G401 (cell line): ENCODE results near the gene DDX54. TPM values are rescaled to one million over a fixed set of nuclear protein-coding genes. Genes with fewer than 3 reads are reported as not detected.
"Not testable (repeated sequence)": the region's sequence is repeated elsewhere in the genome, so short reads cannot be mapped to it uniquely, and the experiment has no call there.

ENCODE experiments used
- DNase-seq: peaks from one replicate; pipeline ENCODE4 v3.0.0-alpha.2; 2015; ENCODE audit warnings: low spot score
- in situ Hi-C: cut with HindIII; loops from 2 replicates; pipeline ENCODE4 v1.10.0; 2016; ENCODE audit warnings: low sequenced_read_pairs, mixed read lengths
- total RNA-seq: library from RNA; depleted of rRNA; stranded (reverse); fragments of >200 nt; shearing (Covaris generic); gene quantifications from 2 replicates; pipeline ENCODE4 v1.2.3, GENCODE V29; 2014

DDX54 gene
- total RNA-seq, 1 experiment from 2014 or later = 130 TPM

- DNase-seq = peak; percentile 100
- in situ Hi-C loops = no loop called here
Measured at GRCh38 chr12:113221181-113221996, 36.1 kb upstream of the DDX54 start, which contains the start of gene TPCN1. Gene TPCN1 (plus strand): TSS chr12:113221464. CDS start chr12:113226853, 5,389 bp downstream.

GRCh38 chr12:113220593-113221180 lies 35.4 kb upstream of the DDX54 start:
- DNase-seq = no peak
- in situ Hi-C loops = no loop called here

DNA sequence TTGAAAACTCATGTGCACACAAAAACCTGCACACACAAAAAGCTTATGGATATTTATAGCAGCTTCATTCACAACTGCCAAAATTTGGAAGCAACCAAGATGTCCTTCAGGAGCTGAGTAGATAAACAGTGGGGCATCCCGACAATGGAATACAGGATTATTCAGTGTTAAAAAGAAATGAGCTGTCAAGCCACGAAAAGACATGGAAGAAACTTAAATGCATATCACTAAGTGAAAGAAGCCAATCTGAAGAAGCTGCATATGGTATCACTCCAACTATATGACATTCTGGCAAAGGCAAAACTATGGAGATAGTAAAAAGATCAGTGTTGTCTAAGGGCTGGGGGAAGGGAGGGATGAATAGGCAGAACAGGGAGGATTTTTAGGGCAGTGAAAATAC lies 30.7 kb upstream of the DDX54 start:
- DNase-seq = no peak
- in situ Hi-C loops = no loop called here

GRCh38 chr12:113214895-113215400 lies 29.7 kb upstream of the DDX54 start:
- in situ Hi-C loops = no loop called here
- no peak for DNase-seq

DNA sequence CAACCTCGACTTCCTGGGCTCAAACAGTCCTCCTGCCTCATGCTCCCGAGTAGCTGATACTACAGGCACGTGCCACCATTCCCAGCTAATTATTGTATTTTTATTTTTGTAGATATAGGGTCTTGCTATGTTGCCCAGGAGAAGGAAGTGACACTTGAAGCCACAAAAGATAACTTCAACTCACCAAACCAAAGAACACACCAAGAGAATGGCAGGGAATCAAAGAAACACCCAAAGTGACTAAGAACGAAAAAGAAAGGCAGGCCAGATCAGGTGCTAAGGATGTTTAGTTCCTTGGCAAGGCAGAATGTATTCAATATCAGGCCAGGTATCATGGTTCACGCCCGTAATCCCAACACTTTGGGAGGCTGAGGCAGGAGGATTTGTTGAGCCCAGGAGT lies 25.9 kb upstream of the DDX54 start:
- DNase-seq = no peak
- in situ Hi-C loops = no loop called here

GRCh38 chr12:113208041-113208934 lies 23.0 kb upstream of the DDX54 start:
- in situ Hi-C loops = no loop called here
- no peak for DNase-seq

GRCh38 chr12:113207613-113208040 lies 22.3 kb upstream of the DDX54 start:
- DNase-seq = no peak
- in situ Hi-C loops = no loop called here

GRCh38 chr12:113206802-113207201 lies 21.5 kb upstream of the DDX54 start:
- DNase-seq, in situ Hi-C loops: not testable (repeated sequence)

DNA sequence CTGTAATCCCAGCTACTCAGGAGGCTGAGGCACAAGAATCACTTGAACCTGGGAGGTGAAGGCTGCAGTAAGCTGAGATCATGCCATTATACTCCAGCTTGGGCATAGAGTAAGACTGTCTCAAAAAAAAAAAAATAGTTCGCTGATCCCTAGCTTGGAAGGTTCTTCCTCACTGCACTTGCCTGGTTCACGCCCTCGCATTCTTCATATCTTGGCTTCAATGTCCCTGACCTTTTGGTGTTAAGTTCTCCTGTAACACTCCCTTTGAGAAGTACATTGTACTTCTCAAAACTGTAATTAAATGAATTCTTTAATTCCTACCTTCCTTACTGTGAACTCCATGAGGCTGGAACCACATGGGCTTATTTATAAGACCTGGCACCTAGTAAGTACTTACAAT lies 19.5 kb upstream of the DDX54 start:
- in situ Hi-C loops = no loop called here
- DNase-seq = no peak

GRCh38 chr12:113203852-113204760 lies 18.8 kb upstream of the DDX54 start:
- no peak for DNase-seq
- in situ Hi-C loops = no loop called here

DNA sequence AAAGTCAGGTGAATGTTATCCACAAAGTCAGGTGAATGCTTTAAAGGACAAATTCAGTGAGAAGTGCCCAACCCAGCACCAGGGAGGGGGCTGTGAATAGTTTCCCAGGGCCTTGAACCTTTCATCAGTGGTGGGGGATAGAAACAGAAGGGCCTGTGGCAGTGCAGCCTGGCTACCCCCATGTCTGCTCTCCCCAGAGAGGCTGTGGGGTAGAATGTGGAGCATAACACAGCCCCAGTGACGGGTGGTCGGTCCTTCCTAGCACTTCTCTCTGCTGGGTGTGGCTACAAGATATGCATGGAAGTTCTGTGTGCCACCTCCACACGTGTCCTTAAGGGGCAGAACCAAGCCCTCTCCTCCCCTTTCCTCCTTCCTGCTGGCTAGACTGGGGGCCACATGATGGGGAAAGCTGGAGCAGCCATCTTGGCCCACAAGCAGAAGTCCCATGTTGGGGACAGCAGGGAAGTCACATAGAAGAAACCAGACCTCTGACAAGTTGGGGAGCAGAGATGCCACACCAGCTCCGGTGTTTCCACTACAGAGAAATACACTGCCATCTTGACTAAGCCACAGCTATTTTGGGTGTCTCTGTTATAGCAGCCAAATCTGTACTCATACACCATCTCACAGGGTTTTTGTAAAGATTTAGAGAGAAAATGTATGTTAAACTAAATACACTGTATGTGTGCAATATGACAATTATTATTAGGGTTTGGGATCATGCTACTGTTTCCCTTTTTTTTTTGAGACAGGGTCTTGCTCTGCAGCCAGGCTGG lies 17.2 kb upstream of the DDX54 start:
- in situ Hi-C loops = no loop called here
- no peak for DNase-seq

- DNase-seq = no peak
- in situ Hi-C loops = no loop called here
Measured at GRCh38 chr12:113201187-113202177, 16.2 kb upstream of the DDX54 start.

DNA sequence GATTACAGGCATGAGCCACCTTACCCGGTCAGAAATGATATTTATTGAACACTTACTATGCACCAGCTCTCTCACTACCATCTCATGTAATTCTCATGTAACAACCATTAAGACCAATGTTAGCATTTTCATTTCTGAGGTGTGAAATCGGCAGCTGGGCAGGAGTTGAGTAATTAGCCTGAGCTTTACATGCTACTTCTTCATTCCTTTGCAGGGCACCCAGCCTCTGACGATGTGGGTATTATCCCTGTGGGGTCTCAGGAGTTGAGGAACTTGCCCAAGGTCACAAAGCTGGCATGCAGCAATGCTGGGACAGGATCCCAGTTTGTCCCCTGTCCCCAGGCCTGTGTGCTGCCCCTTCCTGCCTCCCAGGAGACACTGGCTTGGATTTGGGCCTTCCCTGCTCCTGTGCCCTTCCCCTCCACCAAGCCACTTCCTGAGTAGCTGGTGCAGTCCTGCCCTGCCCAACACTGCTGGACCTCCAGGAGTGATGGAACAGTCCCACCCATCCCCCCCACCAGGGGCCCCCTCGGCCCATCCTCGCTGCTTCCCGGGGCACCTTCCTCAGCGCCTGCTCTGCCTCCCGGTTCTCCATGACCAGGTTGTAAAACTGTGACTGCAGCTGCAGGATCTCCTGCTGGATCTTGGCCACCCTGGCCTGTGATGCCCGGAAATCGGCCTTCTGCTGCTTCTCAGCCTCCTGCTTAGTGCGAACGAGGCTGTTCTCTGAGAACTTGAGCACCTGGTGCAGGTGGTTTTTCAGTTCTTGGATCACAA lies 14.9 kb upstream of the DDX54 start:
- DNase-seq = peak; percentile 54
- in situ Hi-C loops = no loop called here

- in situ Hi-C loops = no loop called here
- DNase-seq = no peak
Measured at GRCh38 chr12:113198296-113198695, 13.0 kb upstream of the DDX54 start.

DNA sequence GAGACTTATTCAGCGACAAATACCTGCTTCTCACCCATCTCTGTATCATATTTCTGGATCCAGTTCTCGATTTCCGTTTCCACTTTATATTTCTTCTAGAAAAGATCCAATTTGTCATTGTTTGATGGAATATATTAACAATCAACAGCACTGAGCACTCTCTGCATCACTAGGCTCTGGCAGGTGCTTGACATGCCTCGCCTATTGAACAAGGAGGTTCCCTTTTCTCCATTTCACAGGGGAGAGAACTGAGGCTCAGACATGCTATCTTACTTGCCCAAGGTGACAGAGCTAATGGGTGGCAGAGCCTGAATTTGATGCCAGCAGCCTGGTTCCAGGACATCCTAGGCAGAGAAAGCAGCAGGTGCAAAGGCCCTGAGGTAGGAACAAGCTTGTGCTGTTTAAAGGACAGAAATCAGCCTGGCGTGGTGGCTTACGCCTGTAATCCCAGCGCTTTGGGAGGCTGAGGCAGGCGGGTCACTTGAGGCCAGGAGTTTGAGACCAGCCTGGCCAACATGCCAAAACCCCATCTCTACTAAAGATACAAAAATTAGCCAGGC lies 12.3 kb upstream of the DDX54 start:
- no peak for DNase-seq
- in situ Hi-C loops = no loop called here

DNA sequence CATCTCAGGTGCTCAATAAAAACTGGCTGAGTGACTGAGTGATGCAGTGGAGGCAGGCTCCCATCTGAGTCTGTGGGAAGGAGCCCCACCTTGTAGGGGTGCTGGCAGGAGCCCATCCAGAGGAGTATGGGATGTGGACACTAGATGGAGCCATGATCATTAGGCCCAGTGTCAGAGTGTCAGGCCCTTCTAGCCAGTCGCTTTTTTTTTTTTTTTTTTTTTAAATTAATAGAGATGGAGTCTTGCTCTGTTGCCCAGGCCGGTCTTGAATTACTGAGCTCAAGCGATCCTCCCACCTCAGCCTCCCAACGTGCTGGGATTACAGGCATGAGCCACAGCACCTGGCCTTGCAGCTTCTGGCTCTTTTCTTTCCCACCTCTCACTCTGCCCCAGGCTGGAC lies 11.7 kb upstream of the DDX54 start:
- DNase-seq = peak; percentile 85
- in situ Hi-C loops = no loop called here
